AG09319 (cell line): Measurements from ENCODE around the gene PBLD.
"Not testable (repeated sequence)": the region's sequence is repeated elsewhere in the genome, so short reads cannot be mapped to it uniquely, and the experiment has no call there.

Experiments used
- DNase-seq: peaks from one replicate; pipeline ENCODE4 v3.0.0-alpha.2; 2010; ENCODE audit warnings: low read depth; ENCODE audit errors: extremely low read depth
- TF ChIP-seq, protein P1 (sequence below): IDR thresholded peaks from 2 replicates; pipeline ENCODE4 v1.5.1; 2011; ENCODE audit warnings: low read depth, mild to moderate bottlenecking, inconsistent platforms, low read length, moderate library complexity

The PBLD gene

DNA sequence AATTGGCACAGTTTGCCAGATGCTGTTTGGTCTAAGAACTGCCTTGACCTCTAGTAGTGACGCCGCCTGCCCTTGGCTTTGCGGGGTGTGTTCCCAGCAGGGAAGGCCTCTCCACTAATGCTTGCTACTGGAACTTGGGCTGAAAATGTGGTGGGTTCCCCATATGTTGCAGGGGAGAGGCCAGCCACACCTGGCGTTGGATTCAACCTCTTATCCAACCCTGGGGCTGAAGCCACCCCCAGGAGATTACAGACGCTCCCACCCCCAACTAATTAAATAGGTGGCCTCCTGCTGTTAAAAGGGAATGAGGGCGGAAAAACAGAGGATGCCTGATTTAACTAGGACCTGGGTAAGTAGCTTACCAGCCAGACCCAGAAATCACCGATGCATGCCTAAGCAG lies 81.6 kb downstream of the PBLD start:
- TF ChIP-seq, protein P1, sequence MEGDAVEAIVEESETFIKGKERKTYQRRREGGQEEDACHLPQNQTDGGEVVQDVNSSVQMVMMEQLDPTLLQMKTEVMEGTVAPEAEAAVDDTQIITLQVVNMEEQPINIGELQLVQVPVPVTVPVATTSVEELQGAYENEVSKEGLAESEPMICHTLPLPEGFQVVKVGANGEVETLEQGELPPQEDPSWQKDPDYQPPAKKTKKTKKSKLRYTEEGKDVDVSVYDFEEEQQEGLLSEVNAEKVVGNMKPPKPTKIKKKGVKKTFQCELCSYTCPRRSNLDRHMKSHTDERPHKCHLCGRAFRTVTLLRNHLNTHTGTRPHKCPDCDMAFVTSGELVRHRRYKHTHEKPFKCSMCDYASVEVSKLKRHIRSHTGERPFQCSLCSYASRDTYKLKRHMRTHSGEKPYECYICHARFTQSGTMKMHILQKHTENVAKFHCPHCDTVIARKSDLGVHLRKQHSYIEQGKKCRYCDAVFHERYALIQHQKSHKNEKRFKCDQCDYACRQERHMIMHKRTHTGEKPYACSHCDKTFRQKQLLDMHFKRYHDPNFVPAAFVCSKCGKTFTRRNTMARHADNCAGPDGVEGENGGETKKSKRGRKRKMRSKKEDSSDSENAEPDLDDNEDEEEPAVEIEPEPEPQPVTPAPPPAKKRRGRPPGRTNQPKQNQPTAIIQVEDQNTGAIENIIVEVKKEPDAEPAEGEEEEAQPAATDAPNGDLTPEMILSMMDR: no peak
- DNase-seq: no peak

DNA sequence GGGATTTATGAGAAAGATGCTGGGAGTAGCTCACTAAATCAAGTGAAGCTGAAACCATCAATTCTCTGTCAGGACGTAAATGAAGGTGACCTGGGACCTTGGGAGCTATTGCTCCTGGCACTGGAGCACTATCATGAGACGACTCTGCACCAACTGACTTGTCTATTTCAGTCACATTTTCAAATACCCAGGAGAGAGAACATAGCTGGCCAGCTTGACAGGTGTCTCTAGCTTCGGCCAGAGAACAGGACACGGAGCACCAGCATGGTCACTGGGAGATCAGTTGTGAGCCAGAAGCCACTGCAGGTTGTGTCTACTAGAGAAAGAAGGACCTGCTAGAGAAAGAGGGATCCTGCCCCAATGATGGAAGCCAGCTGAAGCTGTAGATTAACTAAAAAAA lies 83.4 kb downstream of the PBLD start:
- no peak for DNase-seq
- TF ChIP-seq, protein P1: no peak

DNA sequence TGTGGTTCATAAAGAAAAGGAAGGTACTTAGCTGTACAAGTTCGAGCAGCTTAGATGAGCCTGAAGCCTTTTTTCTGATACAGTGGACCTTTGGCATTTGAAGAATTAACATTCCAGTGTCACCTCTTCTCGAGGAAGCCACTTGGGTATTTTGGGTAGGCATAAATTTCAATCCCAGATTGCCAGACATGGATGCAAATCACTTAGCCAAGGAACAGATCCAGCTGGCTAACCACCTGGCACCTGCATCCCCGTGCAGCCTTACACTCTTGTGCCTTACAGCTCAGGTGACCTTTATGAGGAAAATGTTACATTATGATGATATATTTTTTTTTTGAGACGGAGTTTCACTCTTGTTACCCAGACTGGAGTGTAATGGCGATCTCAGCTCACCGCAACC lies 84.8 kb downstream of the PBLD start:
- no peak for DNase-seq
- TF ChIP-seq, protein P1: no peak

DNA sequence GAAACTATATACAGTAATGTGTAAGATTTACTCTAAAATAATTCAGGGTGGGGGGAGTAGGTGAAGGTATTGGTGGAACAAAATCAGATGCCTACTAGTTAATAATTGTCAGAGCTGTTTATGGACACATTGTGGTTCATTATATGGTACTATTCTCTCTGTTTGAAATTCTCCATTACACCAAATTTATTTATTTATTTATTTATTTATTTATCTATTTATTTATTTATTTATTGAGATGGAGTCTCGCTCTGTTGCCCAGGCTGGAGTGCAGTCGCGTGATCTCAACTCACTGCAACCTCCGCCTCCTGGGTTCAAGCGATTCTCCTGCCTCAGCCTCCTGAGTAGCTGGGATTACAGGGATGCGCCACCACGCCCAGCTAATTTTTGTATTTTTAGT lies 86.3 kb downstream of the PBLD start:
- not testable (repeated sequence) for DNase-seq

DNA sequence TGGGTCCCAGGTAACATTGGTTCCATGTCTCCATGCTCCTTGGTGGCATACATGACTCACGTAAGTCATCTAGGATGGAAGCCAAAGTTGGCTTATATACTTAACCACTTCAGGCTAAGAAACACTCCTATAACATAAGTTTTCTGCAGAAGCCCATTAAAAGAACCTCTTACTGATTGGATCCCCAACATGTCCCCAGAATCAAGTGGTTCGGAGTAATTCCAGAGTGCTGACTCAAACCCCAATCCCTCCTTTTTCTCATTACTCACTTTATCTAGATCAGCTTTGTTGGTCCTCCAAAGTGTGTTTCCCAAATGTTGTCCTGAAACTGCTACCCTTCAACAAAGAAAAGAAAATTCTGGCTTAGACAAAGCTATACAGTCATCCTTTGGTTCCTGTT lies 90.7 kb downstream of the PBLD start:
- TF ChIP-seq, protein P1: no peak
- no peak for DNase-seq

DNA sequence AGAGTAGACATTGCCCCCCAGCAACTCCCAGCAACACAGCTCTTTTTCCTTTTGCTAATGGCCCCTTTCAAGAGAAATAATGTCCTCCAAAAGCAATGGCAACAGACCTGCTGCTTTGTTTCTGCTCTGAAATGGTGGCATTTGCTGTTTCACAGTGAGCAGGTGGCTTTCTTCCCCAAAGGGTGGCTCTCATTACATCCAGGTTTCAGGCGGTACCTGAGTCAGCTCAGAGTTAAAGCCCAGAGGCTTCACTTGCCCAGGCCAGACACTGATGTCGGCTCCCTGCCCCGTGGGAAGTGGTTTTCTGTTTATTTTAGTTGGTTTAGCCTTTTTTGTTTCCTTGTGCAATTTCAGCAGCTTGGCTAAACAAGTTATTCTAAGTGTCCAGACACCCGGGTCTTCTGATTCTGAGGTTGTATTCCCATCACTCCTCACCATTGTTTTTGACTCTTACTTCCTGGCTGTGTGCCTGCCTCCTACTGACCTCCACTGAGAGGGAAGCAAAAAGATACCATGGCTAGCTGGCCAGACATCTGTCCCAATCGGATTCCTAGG lies 93.1 kb downstream of the PBLD start:
- DNase-seq: no peak
- TF ChIP-seq, protein P1: no peak

DNA sequence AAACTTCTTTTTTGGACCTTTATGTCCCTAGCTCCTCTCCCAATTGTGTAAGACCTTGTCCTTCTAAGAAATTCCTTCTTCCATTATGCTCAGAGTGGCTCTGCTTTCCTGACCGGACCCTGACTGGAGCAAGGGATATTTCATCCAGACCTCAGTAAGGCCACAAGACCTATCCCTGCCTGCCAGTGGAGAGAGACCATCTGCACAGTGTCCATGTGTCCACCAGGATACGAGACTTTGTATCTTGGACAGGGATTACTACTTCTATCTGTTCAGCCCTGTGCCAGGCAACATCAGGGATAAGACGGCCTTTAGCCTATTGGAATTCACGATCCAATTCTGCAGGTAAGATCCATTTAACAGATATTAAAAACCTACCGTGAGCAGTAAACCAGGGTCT lies 93.7 kb downstream of the PBLD start:
- DNase-seq: no peak

DNA sequence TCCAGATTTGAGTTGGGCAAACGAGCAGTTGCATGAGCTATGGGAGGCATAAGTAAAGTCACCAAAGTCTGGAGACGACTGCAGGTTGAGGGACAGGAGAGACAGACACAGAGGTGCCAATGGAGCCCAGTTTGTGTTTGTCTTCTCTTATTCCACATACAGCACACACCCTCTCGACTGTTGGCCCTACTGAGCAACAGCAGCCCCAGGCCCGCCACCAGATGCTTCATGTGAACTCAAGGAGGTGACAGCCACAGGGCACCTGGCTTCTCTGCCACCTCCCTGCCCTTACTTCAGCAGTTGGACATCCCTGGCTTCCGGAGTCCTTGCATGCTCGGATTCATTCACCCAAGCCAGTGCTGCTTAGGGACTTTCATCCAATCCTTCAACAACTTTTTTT lies 94.4 kb downstream of the PBLD start:
- TF ChIP-seq, protein P1: no peak
- DNase-seq: no peak

More for the DNA sequence above, 93.7 kb downstream of the PBLD start:
- TF ChIP-seq, protein P1: no peak
